GM23338 (cell line): ENCODE measurements around the gene CCDC117. TPM values are rescaled to one million over a fixed set of nuclear protein-coding genes. Genes with fewer than 3 reads are reported as not detected.

Experiments
- CREB1 ChIP-seq: fragments of 250-450 bp; sonication (Bioruptor Pico); IDR thresholded peaks from 2 replicates; pipeline ENCODE4 v1.5.0; 2020; ENCODE audit warnings: low read depth, mild to moderate bottlenecking, moderate library complexity
- EZH2 ChIP-seq: fragments of 200-600 bp; sonication (generic); IDR thresholded peaks from one replicate; pipeline ENCODE4 v1.8.0; 2017; ENCODE audit warnings: antibody characterized with exemption, mild to moderate bottlenecking, low read depth; ENCODE audit not compliant: unreplicated experiment
- EZH2phosphoT487 ChIP-seq: fragments of 200-600 bp; sonication (generic); IDR thresholded peaks from one replicate; pipeline ENCODE4 v1.8.1; 2018; ENCODE audit warnings: antibody characterized with exemption; ENCODE audit not compliant: unreplicated experiment
- JUNB ChIP-seq: IDR thresholded peaks from one replicate; pipeline ENCODE4 v1.6.1; 2016; ENCODE audit warnings: antibody characterized with exemption; ENCODE audit not compliant: unreplicated experiment
- ZNF331 ChIP-seq: fragments of 250-450 bp; sonication (Bioruptor Pico); IDR thresholded peaks from 2 replicates; pipeline ENCODE4 v1.5.0; 2020; ENCODE audit warnings: low read depth, mild to moderate bottlenecking, moderate library complexity
- polyA plus RNA-seq: library from polyadenylated mRNA; unstranded; fragments of >200 nt; fragmentation: Nextera tagmentation; extraction: Ambion mirVana; gene quantifications from 2 replicates; pipeline ENCODE4 v1.2.1, GENCODE V29; 2016
- total RNA-seq: library from RNA; depleted of rRNA; stranded (reverse); fragments of >200 nt; shearing (Covaris generic); gene quantifications from 2 replicates; pipeline ENCODE4 v1.2.3, GENCODE V29; 2014
- TF ChIP-seq, protein P1 (sequence below): fragments of 250-450 bp; sonication (Bioruptor Pico); IDR thresholded peaks from 2 replicates; pipeline ENCODE4 v1.5.0; 2020; ENCODE audit warnings: mild to moderate bottlenecking, moderate library complexity
- TF ChIP-seq, protein P2 (sequence below): IDR thresholded peaks from 2 replicates; pipeline ENCODE4 v1.6.1; 2016; ENCODE audit warnings: antibody characterized with exemption
- TF ChIP-seq, protein P3 (sequence below), 2 experiments: fragments of 200-600 bp in 1 of 2; sonication (generic) in 1 of 2; conservative IDR thresholded peaks; 2 replicates each; pipeline versions ENCODE4 v1.5.1 to v1.6.1; 2016 to 2017; ENCODE audit warnings: antibody characterized with exemption in 2 of 2, low read depth in 2 of 2, mild to moderate bottlenecking in 2 of 2, moderate library complexity in 1 of 2
- TF ChIP-seq, protein P4 (sequence below): IDR thresholded peaks from one replicate; pipeline ENCODE4 v1.6.1; 2018; ENCODE audit warnings: antibody characterized with exemption; ENCODE audit not compliant: unreplicated experiment

The CCDC117 gene
- total and polyA plus RNA-seq, 2 experiments from 2014 or later: 23.9 to 54.1 TPM

DNA sequence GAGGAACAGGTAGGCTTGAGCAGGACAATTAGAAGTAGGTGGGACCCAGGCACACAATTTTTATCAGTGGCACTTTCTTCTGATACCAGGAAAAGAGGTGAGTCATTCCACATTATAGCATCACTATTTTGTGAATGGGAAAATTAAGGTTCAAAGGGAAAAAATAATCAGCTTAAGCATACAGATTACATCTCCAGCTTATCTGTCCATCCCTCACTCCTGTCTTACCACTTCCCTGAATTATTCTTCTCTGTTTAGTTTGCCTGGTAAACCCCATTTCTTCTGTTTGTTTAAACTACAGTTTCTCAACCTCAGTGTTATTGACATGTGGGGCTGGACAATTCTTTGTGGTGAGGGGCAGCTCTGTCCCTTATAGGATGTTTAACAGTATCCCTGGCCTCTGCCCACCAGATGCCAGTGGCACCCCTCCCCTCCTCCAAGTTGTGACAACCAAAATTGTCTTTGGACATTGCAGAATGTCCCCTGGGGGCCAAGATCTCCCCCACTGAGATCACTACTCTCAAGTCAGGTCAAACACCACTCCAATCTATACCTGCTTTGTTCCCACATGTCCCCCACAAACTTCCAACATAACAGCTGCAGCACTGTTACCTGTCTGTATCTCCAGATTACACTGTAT is 36.3 kb downstream of the CCDC117 start (continued):
- TF ChIP-seq, protein P1, sequence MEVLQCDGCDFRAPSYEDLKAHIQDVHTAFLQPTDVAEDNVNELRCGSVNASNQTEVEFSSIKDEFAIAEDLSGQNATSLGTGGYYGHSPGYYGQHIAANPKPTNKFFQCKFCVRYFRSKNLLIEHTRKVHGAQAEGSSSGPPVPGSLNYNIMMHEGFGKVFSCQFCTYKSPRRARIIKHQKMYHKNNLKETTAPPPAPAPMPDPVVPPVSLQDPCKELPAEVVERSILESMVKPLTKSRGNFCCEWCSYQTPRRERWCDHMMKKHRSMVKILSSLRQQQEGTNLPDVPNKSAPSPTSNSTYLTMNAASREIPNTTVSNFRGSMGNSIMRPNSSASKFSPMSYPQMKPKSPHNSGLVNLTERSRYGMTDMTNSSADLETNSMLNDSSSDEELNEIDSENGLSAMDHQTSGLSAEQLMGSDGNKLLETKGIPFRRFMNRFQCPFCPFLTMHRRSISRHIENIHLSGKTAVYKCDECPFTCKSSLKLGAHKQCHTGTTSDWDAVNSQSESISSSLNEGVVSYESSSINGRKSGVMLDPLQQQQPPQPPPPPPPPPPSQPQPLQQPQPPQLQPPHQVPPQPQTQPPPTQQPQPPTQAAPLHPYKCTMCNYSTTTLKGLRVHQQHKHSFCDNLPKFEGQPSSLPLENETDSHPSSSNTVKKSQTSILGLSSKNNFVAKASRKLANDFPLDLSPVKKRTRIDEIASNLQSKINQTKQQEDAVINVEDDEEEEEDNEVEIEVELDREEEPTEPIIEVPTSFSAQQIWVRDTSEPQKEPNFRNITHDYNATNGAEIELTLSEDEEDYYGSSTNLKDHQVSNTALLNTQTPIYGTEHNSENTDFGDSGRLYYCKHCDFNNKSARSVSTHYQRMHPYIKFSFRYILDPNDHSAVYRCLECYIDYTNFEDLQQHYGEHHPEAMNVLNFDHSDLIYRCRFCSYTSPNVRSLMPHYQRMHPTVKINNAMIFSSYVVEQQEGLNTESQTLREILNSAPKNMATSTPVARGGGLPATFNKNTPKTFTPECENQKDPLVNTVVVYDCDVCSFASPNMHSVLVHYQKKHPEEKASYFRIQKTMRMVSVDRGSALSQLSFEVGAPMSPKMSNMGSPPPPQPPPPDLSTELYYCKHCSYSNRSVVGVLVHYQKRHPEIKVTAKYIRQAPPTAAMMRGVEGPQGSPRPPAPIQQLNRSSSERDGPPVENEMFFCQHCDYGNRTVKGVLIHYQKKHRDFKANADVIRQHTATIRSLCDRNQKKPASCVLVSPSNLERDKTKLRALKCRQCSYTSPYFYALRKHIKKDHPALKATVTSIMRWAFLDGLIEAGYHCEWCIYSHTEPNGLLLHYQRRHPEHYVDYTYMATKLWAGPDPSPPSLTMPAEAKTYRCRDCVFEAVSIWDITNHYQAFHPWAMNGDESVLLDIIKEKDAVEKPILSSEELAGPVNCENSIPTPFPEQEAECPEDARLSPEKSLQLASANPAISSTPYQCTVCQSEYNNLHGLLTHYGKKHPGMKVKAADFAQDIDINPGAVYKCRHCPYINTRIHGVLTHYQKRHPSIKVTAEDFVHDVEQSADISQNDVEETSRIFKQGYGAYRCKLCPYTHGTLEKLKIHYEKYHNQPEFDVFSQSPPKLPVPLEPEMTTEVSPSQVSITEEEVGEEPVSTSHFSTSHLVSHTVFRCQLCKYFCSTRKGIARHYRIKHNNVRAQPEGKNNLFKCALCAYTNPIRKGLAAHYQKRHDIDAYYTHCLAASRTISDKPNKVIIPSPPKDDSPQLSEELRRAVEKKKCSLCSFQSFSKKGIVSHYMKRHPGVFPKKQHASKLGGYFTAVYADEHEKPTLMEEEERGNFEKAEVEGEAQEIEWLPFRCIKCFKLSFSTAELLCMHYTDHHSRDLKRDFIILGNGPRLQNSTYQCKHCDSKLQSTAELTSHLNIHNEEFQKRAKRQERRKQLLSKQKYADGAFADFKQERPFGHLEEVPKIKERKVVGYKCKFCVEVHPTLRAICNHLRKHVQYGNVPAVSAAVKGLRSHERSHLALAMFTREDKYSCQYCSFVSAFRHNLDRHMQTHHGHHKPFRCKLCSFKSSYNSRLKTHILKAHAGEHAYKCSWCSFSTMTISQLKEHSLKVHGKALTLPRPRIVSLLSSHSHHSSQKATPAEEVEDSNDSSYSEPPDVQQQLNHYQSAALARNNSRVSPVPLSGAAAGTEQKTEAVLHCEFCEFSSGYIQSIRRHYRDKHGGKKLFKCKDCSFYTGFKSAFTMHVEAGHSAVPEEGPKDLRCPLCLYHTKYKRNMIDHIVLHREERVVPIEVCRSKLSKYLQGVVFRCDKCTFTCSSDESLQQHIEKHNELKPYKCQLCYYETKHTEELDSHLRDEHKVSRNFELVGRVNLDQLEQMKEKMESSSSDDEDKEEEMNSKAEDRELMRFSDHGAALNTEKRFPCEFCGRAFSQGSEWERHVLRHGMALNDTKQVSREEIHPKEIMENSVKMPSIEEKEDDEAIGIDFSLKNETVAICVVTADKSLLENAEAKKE (CRISPR knock-in tag): no peak
- TF ChIP-seq, protein P2, sequence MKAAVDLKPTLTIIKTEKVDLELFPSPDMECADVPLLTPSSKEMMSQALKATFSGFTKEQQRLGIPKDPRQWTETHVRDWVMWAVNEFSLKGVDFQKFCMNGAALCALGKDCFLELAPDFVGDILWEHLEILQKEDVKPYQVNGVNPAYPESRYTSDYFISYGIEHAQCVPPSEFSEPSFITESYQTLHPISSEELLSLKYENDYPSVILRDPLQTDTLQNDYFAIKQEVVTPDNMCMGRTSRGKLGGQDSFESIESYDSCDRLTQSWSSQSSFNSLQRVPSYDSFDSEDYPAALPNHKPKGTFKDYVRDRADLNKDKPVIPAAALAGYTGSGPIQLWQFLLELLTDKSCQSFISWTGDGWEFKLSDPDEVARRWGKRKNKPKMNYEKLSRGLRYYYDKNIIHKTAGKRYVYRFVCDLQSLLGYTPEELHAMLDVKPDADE: no peak
- TF ChIP-seq EZH2: no peak
- TF ChIP-seq CREB1 (CRISPR knock-in tag): no peak
- TF ChIP-seq, protein P3, sequence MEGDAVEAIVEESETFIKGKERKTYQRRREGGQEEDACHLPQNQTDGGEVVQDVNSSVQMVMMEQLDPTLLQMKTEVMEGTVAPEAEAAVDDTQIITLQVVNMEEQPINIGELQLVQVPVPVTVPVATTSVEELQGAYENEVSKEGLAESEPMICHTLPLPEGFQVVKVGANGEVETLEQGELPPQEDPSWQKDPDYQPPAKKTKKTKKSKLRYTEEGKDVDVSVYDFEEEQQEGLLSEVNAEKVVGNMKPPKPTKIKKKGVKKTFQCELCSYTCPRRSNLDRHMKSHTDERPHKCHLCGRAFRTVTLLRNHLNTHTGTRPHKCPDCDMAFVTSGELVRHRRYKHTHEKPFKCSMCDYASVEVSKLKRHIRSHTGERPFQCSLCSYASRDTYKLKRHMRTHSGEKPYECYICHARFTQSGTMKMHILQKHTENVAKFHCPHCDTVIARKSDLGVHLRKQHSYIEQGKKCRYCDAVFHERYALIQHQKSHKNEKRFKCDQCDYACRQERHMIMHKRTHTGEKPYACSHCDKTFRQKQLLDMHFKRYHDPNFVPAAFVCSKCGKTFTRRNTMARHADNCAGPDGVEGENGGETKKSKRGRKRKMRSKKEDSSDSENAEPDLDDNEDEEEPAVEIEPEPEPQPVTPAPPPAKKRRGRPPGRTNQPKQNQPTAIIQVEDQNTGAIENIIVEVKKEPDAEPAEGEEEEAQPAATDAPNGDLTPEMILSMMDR (conservative IDR thresholded peaks at IDR 0.05; ENCODE audit: low read depth in 2 of 2): no peak
- TF ChIP-seq ZNF331 (CRISPR knock-in tag): no peak
- no peak for TF ChIP-seq EZH2phosphoT487
- TF ChIP-seq, protein P4, sequence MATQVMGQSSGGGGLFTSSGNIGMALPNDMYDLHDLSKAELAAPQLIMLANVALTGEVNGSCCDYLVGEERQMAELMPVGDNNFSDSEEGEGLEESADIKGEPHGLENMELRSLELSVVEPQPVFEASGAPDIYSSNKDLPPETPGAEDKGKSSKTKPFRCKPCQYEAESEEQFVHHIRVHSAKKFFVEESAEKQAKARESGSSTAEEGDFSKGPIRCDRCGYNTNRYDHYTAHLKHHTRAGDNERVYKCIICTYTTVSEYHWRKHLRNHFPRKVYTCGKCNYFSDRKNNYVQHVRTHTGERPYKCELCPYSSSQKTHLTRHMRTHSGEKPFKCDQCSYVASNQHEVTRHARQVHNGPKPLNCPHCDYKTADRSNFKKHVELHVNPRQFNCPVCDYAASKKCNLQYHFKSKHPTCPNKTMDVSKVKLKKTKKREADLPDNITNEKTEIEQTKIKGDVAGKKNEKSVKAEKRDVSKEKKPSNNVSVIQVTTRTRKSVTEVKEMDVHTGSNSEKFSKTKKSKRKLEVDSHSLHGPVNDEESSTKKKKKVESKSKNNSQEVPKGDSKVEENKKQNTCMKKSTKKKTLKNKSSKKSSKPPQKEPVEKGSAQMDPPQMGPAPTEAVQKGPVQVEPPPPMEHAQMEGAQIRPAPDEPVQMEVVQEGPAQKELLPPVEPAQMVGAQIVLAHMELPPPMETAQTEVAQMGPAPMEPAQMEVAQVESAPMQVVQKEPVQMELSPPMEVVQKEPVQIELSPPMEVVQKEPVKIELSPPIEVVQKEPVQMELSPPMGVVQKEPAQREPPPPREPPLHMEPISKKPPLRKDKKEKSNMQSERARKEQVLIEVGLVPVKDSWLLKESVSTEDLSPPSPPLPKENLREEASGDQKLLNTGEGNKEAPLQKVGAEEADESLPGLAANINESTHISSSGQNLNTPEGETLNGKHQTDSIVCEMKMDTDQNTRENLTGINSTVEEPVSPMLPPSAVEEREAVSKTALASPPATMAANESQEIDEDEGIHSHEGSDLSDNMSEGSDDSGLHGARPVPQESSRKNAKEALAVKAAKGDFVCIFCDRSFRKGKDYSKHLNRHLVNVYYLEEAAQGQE: no peak
- TF ChIP-seq JUNB: no peak
